ENCODE data around the gene C1orf167. TPM values are rescaled to one million over a fixed set of nuclear protein-coding genes. Genes with fewer than 3 reads are reported as not detected.

C1orf167 gene
- total RNA-seq, 1 experiment from 2014 or later = not detected

- Mint-ChIP-seq H3K9me3 (ENCODE audit: unreplicated experiment) (no peaks in the 10 kb centered on the region), H3K27me3 (ENCODE audit: insufficient read depth, unreplicated experiment) (no peaks in the 10 kb centered on the region), H3K4me1 (ENCODE audit: insufficient read depth, unreplicated experiment) (no peaks in the 10 kb centered on the region), H3K36me3 (ENCODE audit: insufficient read depth, unreplicated experiment) (peaks cover 76% of the 10 kb centered on the region), H3K4me3 (ENCODE audit: unreplicated experiment) (no peak overlapping the region), H3K27ac (ENCODE audit: low read depth, unreplicated experiment) (no peak overlapping the region)
- ChIA-PET CTCF (interaction anchor here (0.6 to 5.0 kb wide), 18 partner anchors 9 to 201 kb away, joined by 3 to 37 read pairs (median 6); partner anchors contain the start of genes CLCN6 and NPPA), POLR2A (interaction anchor here (0.6 to 6.1 kb wide), 3 partner anchors 72 to 263 kb away, joined by 3 to 56 read pairs (median 3); no protein-coding TSS in a partner anchor)
- DNase-seq (ENCODE audit: unreplicated experiment) = no peak
- no TSS peak for BruUV-seq (replicated peaks)
- intact Hi-C loops (cut with micrococcal nuclease) = no loop called here
- TF ChIP-seq, protein P1, sequence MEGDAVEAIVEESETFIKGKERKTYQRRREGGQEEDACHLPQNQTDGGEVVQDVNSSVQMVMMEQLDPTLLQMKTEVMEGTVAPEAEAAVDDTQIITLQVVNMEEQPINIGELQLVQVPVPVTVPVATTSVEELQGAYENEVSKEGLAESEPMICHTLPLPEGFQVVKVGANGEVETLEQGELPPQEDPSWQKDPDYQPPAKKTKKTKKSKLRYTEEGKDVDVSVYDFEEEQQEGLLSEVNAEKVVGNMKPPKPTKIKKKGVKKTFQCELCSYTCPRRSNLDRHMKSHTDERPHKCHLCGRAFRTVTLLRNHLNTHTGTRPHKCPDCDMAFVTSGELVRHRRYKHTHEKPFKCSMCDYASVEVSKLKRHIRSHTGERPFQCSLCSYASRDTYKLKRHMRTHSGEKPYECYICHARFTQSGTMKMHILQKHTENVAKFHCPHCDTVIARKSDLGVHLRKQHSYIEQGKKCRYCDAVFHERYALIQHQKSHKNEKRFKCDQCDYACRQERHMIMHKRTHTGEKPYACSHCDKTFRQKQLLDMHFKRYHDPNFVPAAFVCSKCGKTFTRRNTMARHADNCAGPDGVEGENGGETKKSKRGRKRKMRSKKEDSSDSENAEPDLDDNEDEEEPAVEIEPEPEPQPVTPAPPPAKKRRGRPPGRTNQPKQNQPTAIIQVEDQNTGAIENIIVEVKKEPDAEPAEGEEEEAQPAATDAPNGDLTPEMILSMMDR (IDR thresholded peaks at IDR 0.05; ENCODE audit: unreplicated experiment) = no peak
These were observed 75.2 kb downstream of the C1orf167 start for GRCh38 chr1:11836955-11837766.

DNA sequence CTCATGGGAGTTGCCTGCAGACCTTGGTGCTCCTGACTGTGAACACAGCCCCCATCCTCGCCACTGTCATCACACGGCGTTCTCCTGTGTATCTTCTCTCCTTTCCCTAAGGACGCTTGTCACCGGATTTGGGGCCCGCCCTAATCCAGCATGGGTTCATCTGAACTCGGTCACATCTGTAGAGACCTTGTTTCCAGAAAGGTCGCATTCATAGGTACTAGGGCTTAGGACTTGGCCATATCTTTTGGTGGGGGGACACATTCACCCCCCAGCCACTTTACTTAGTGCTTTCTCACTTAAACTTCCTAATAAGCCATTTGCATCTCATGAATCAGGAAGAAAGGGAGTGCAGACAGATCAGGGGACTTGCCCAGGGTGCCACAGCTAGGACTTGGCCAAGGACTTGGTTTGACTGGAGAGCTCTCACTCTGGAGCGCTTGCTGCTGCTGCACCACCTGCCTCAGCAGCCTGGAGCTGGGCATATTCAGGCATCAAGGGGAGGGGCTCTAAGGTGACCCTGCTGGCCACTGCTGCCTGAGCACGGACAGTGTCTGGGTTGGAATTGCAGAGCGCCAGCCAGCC is 75.9 kb downstream of the C1orf167 start:
- TF ChIP-seq, protein P1 (IDR thresholded peaks at IDR 0.05; ENCODE audit: unreplicated experiment) = no peak
- DNase-seq (ENCODE audit: unreplicated experiment) = no peak
- H3K4me1 Mint-ChIP-seq (ENCODE audit: insufficient read depth, unreplicated experiment) = no peaks in the 10 kb centered on the region
- peaks cover 69% of the 10 kb centered on the region for H3K36me3 Mint-ChIP-seq (ENCODE audit: insufficient read depth, unreplicated experiment)
- POLR2A ChIA-PET = interaction anchor here (0.6 to 6.1 kb wide), 4 partner anchors 15 to 262 kb away, joined by 3 to 56 read pairs (median 5); no protein-coding TSS in a partner anchor
- BruUV-seq (replicated peaks) = no TSS peak
- no peak overlapping the region for H3K27ac Mint-ChIP-seq (ENCODE audit: low read depth, unreplicated experiment)
- H3K4me3 Mint-ChIP-seq (ENCODE audit: unreplicated experiment) = no peak overlapping the region
- no peaks in the 10 kb centered on the region for H3K9me3 Mint-ChIP-seq (ENCODE audit: unreplicated experiment)
- CTCF ChIA-PET = interaction anchor here (0.7 to 5.0 kb wide), 22 partner anchors 9 to 200 kb away, joined by 3 to 37 read pairs (median 5); partner anchors contain the start of genes CLCN6 and NPPA
- intact Hi-C loops (cut with micrococcal nuclease) = loop anchor here (1.0 kb wide), 3 partner anchors 56 to 129 kb away; no protein-coding TSS in a partner anchor
- no peaks in the 10 kb centered on the region for H3K27me3 Mint-ChIP-seq (ENCODE audit: insufficient read depth, unreplicated experiment)

GRCh38 chr1:11838349-11839272 is 76.6 kb downstream of the C1orf167 start:
- Mint-ChIP-seq H3K9me3 (ENCODE audit: unreplicated experiment) (no peaks in the 10 kb centered on the region), H3K36me3 (ENCODE audit: insufficient read depth, unreplicated experiment) (peaks cover 69% of the 10 kb centered on the region), H3K27ac (ENCODE audit: low read depth, unreplicated experiment) (no peak overlapping the region), H3K4me3 (ENCODE audit: unreplicated experiment) (no peak overlapping the region), H3K27me3 (ENCODE audit: insufficient read depth, unreplicated experiment) (no peaks in the 10 kb centered on the region), H3K4me1 (ENCODE audit: insufficient read depth, unreplicated experiment) (no peaks in the 10 kb centered on the region)
- TF ChIP-seq, protein P1 (IDR thresholded peaks at IDR 0.05; ENCODE audit: unreplicated experiment) = peak; percentile 99
- intact Hi-C loops (cut with micrococcal nuclease) = loop anchor here (1.0 kb wide), 3 partner anchors 56 to 129 kb away; no protein-coding TSS in a partner anchor
- BruUV-seq (replicated peaks) = no TSS peak
- ChIA-PET POLR2A (interaction anchor here (0.6 to 6.1 kb wide), 4 partner anchors 14 to 129 kb away, joined by 4 to 56 read pairs (median 5); partner anchors contain the start of gene NPPB), CTCF (interaction anchor here (0.7 to 5.0 kb wide), 21 partner anchors 9 to 200 kb away, joined by 3 to 37 read pairs (median 5); partner anchors contain the start of genes CLCN6 and NPPA)
- peak; percentile 59 for DNase-seq (ENCODE audit: unreplicated experiment)

Other genes with a start within 250 kb of the C1orf167 start
- gene FBXO2, start 107.8 kb upstream of the C1orf167 start, total RNA-seq (2022) = 3.3 and 5.3 TPM in 2 replicates
- 16.0 and 16.3 TPM in 2 replicates for gene FBXO44, start 107.3 kb upstream of the C1orf167 start, total RNA-seq (2022)
- gene FBXO6, start 98.0 kb upstream of the C1orf167 start, total RNA-seq (2022) = 3.9 and 4.3 TPM in 2 replicates
- 40.1 and 46.3 TPM in 2 replicates for gene MAD2L2, start 81.0 kb upstream of the C1orf167 start, total RNA-seq (2022)
- gene DRAXIN, start 70.5 kb upstream of the C1orf167 start, total RNA-seq (2022) = 0.05 and 0.07 TPM in 2 replicates
- 68.4 and 73.1 TPM in 2 replicates for gene AGTRAP, start 26.1 kb upstream of the C1orf167 start, total RNA-seq (2022)
- 14.0 and 17.8 TPM in 2 replicates for gene MTHFR, start 43.8 kb downstream of the C1orf167 start, total RNA-seq (2022)
- 12.3 and 24.7 TPM in 2 replicates for gene CLCN6, start 44.0 kb downstream of the C1orf167 start, total RNA-seq (2022)
- gene NPPA, start 85.6 kb downstream of the C1orf167 start, total RNA-seq (2022) = not detected in 2 replicates
- gene NPPB, start 96.8 kb downstream of the C1orf167 start, total RNA-seq (2022) = not detected in 2 replicates
- gene KIAA2013, start 164.2 kb downstream of the C1orf167 start, total RNA-seq (2022) = 20.4 and 24.3 TPM in 2 replicates
- 47.2 and 48.2 TPM in 2 replicates for gene PLOD1, start 172.5 kb downstream of the C1orf167 start, total RNA-seq (2022)
- 95.6 and 105 TPM in 2 replicates for gene MFN2, start 218.3 kb downstream of the C1orf167 start, total RNA-seq (2022)

All from MCF 10A (cell line).